IMR-90 (cell line): ENCODE results near the gene PDHB. TPM values are rescaled to one million over a fixed set of nuclear protein-coding genes. Genes with fewer than 3 reads are reported as not detected.

Source experiments
- ATAC-seq: fragments of 200-7000 bp; cut with Tn5 transposase; 2 replicates; pipeline ENCODE4 v1.9.1; 2020; ENCODE audit warnings: low read depth, mild to moderate bottlenecking, moderate library complexity
- BruUV-seq: library from RNA; stranded (reverse); fragments of 400-500 nt; replicated peaks from 2 replicates; lab custom pipeline; 2021; lab: Mats Ljungman, UMichigan
- CTCF ChIA-PET: fragments of 300-600 bp; formaldehyde crosslinking; extraction: SDS; loops from one replicate; lab custom pipeline; 2021; ENCODE audit warnings: antibody characterized with exemption; lab: Yijun Ruan, JAX
- POLR2A ChIA-PET: fragments of 300-600 bp; sonication (Branson Sonifier 250); formaldehyde crosslinking; loops from one replicate; lab custom pipeline; 2022; ENCODE audit warnings: antibody characterized with exemption; ENCODE audit not compliant: unreplicated experiment; lab: Charles Lee
- DNase-seq: peaks from one replicate; pipeline ENCODE4 v3.0.0; 2013
- H2AFZ ChIP-seq: replicated peaks from 2 replicates; pipeline ENCODE3; 2013; ENCODE audit warnings: low read length, mild to moderate bottlenecking; ENCODE audit not compliant: poor library complexity
- H2AK5ac ChIP-seq: 2 replicates; pipeline ENCODE4 v1.6.1; 2013; ENCODE audit warnings: low read depth, low read length, inconsistent platforms
- H2AK9ac ChIP-seq: replicated peaks from 2 replicates; pipeline ENCODE3; 2013; ENCODE audit warnings: mild to moderate bottlenecking, low read depth, low read length, moderate library complexity; ENCODE audit not compliant: poor library complexity
- H2BK120ac ChIP-seq: 2 replicates; pipeline ENCODE4 v1.6.1; 2013; ENCODE audit warnings: low read depth, low read length, inconsistent platforms
- H2BK15ac ChIP-seq: 3 replicates; pipeline ENCODE4 v1.6.1; 2013; ENCODE audit warnings: low read depth, low read length, inconsistent platforms
- H2BK20ac ChIP-seq: 2 replicates; pipeline ENCODE4 v1.6.1; 2013; ENCODE audit warnings: low read depth, mild to moderate bottlenecking, inconsistent platforms, low read length, moderate library complexity
- H2BK5ac ChIP-seq: 2 replicates; pipeline ENCODE4 v1.6.1; 2013; ENCODE audit warnings: mild to moderate bottlenecking, low read depth, low read length, inconsistent platforms; ENCODE audit not compliant: poor library complexity, severe bottlenecking
- H3K14ac ChIP-seq: replicated peaks from 2 replicates; pipeline ENCODE4 v1.6.1; 2013; ENCODE audit warnings: low read depth, low read length, inconsistent platforms
- H3K18ac ChIP-seq: 2 replicates; pipeline ENCODE4 v1.6.1; 2013; ENCODE audit warnings: low read depth, low read length, control low read depth
- H3K23ac ChIP-seq: 2 replicates; pipeline ENCODE4 v1.6.1; 2013; ENCODE audit warnings: low read depth, low read length, inconsistent platforms
- H3K27ac ChIP-seq: 2 replicates; pipeline ENCODE4 v1.5.1; 2013; ENCODE audit warnings: mild to moderate bottlenecking, control low read depth, low read length; ENCODE audit not compliant: insufficient read depth
- H3K27me3 ChIP-seq: 2 replicates; pipeline ENCODE4 v1.6.1; 2013; ENCODE audit warnings: low read length; ENCODE audit not compliant: control insufficient read depth, insufficient read depth
- H3K36me3 ChIP-seq: 2 replicates; pipeline ENCODE4 v1.6.1; 2013; ENCODE audit warnings: low read length, mixed read lengths; ENCODE audit not compliant: control insufficient read depth, insufficient read depth
- H3K4ac ChIP-seq: 2 replicates; pipeline ENCODE4 v1.6.1; 2013; ENCODE audit warnings: low read depth, low read length, inconsistent platforms
- H3K4me1 ChIP-seq: 2 replicates; pipeline ENCODE4 v1.6.1; 2013; ENCODE audit warnings: low read length, mixed read lengths; ENCODE audit not compliant: control insufficient read depth, insufficient read depth
- H3K4me2 ChIP-seq: 2 replicates; pipeline ENCODE4 v1.6.1; 2013; ENCODE audit warnings: low read depth, mild to moderate bottlenecking, control low read depth, low read length, moderate library complexity
- H3K4me3 ChIP-seq: 2 replicates; pipeline ENCODE4 v1.5.1; 2013; ENCODE audit warnings: low read depth, mild to moderate bottlenecking, control low read depth, low read length, moderate library complexity; ENCODE audit not compliant: insufficient read depth
- H3K56ac ChIP-seq: 2 replicates; pipeline ENCODE4 v1.6.1; 2013; ENCODE audit warnings: low read length, inconsistent platforms; ENCODE audit not compliant: insufficient read depth; ENCODE audit errors: extremely low read depth
- H3K79me1 ChIP-seq, 2 experiments: 2 replicates each; pipeline ENCODE4 v1.6.1; 2013; ENCODE audit warnings: low read length in 2 of 2, inconsistent platforms in 1 of 2, low read depth in 1 of 2
- H3K9ac ChIP-seq: 2 replicates; pipeline ENCODE4 v1.6.1; 2013; ENCODE audit warnings: low read depth, low read length, control low read depth
- H3K9me1 ChIP-seq: 2 replicates; pipeline ENCODE4 v1.6.1; 2013; ENCODE audit warnings: low read length, inconsistent platforms; ENCODE audit not compliant: insufficient read depth
- H3K9me3 ChIP-seq: 2 replicates; pipeline ENCODE4 v1.6.1; 2013; ENCODE audit warnings: low read length; ENCODE audit not compliant: control insufficient read depth, insufficient read depth
- H4K20me1 ChIP-seq: 2 replicates; pipeline ENCODE4 v1.6.1; 2013; ENCODE audit warnings: low read length, inconsistent platforms; ENCODE audit not compliant: insufficient read depth
- H4K5ac ChIP-seq: 2 replicates; pipeline ENCODE4 v1.6.1; 2013; ENCODE audit warnings: mild to moderate bottlenecking, low read depth, low read length, control low read depth
- H4K8ac ChIP-seq, 2 experiments: 2 replicates each; pipeline ENCODE4 v1.6.1; 2013; ENCODE audit warnings: low read depth in 2 of 2, low read length in 2 of 2, control low read depth in 1 of 2, inconsistent platforms in 1 of 2
- H4K91ac ChIP-seq: 2 replicates; pipeline ENCODE4 v1.6.1; 2013; ENCODE audit warnings: low read depth, low read length, inconsistent platforms; ENCODE audit not compliant: insufficient read depth
- NFE2L2 ChIP-seq: fragments of 150-350 bp; IDR thresholded peaks from 2 replicates; pipeline ENCODE4 v1.6.1; 2016; ENCODE audit warnings: low read depth, mild to moderate bottlenecking, low read length
- SMC3 ChIP-seq: fragments of 150-350 bp; IDR thresholded peaks from 2 replicates; pipeline ENCODE4 v1.6.1; 2016; ENCODE audit warnings: low read depth, mild to moderate bottlenecking, antibody characterized with exemption, low read length, moderate library complexity
- WGBS, 2 experiments: methylation state at CpG; one replicate each; pipeline versions ENCODE4 v1.1.5 to v1.1.7; 2013; ENCODE audit warnings: missing lambda C conversion rate in 2 of 2; ENCODE audit not compliant: insufficient read length in 1 of 2; ENCODE audit errors: extremely low coverage in 2 of 2; 5-methylcytosine and 5-hydroxymethylcytosine counted together
- dilution Hi-C: fragments of 300-500 bp; cut with HindIII; formaldehyde crosslinking; loops from one replicate; pipeline ENCODE4 v1.14.3; 2018; ENCODE audit warnings: low sequenced_read_pairs; ENCODE audit not compliant: unreplicated experiment
- in situ Hi-C: fragments of 300-500 bp; cut with MboI; formaldehyde crosslinking; loops from 3 replicates; pipeline ENCODE4 v1.14.3; 2019; ENCODE audit warnings: low sequenced_read_pairs, inconsistent platforms, mixed read lengths
- intact Hi-C: fragments of 100-400 bp; cut with micrococcal nuclease; formaldehyde crosslinking; loops from 2 replicates; pipeline ENCODE4 v1.10.0; 2022
- polyA plus RNA-seq, 3 experiments: library from polyadenylated mRNA; depleted of rRNA; stranded (reverse); fragments of >200 nt; gene quantifications; 2 replicates each; pipeline ENCODE4 v1.2.3, GENCODE V29; 2012; ENCODE audit warnings: low replicate concordance in 1 of 3
- total RNA-seq: library from RNA; depleted of rRNA; stranded (reverse); fragments of >200 nt; gene quantifications from 2 replicates; pipeline ENCODE4 v1.2.3, GENCODE V29; 2012
- TF ChIP-seq, protein P1 (sequence below): conservative IDR thresholded peaks from 2 replicates; pipeline ENCODE4 v1.5.1; 2012; ENCODE audit warnings: mild to moderate bottlenecking, low read depth, low read length, improper control_type of control experiment

The PDHB gene
- total and polyA plus RNA-seq, 2 of the 4 experiments (the other 2 are of a cell fraction): 69.2 to 73.5 TPM

DNA sequence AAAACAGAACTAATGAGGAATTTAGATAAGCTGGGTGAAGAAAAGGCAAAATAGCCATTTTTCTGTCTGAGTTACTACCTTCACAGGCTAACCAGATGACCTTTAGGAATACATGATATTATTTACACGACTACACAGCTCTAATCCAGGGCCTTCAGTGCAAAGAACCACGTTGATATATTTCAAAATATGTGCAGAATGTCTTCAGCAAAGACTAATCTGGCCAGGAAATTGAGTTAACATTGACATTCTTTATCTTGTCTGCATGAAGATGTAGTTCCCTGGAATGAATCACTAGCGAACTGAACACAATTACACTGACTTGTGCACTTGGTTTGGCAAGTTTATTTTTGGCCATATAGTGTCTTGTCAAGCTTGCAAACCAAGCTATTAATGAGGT, 41.5 kb downstream of the PDHB start:
- peak overlapping the region; percentile 50; the same call in 1 of the 2 replicates for H3K18ac ChIP-seq
- peak overlapping the region; percentile 64; the same call in 1 of the 2 replicates for H3K14ac ChIP-seq
- in situ Hi-C loops (no loop called here), dilution Hi-C loops (no loop called here), intact Hi-C loops (no loop called here)
- peaks cover 20% of the 10 kb centered on the region for H3K36me3 ChIP-seq
- no peaks in the 10 kb centered on the region for H3K9me3 ChIP-seq
- H2BK15ac ChIP-seq: no peak overlapping the region
- H4K8ac ChIP-seq: peak overlapping the region in 1 of 2 experiments; percentile 29; a peak in 1 of 4 replicates
- peak overlapping the region; percentile 6; the same call in 1 of the 2 replicates for H3K4ac ChIP-seq
- DNase-seq (no peak), ATAC-seq (no peak; the same call in 1 of the 2 replicates)
- no peak overlapping the region for H3K4me2 ChIP-seq
- BruUV-seq: no TSS peak
- no peak overlapping the region for H3K4me3 ChIP-seq
- no peaks in the 10 kb centered on the region for H3K27me3 ChIP-seq
- H2BK120ac ChIP-seq: peak overlapping the region; percentile 41; the same call in 1 of the 2 replicates
- no peak overlapping the region for H3K9ac ChIP-seq
- no peak overlapping the region; the same call in 1 of the 2 replicates for H4K91ac ChIP-seq
- ChIA-PET CTCF (interaction anchor here (0.6 kb wide), 1 partner anchor 20 kb away, joined by 3 read pairs; no protein-coding TSS in a partner anchor), POLR2A (interaction anchor here (0.5 kb wide), 1 partner anchor 59 kb away, joined by 3 read pairs; the partner anchor contains the start of gene PXK)
- H3K4me1 ChIP-seq: peaks cover 17% of the 10 kb centered on the region
- no peak overlapping the region for H2BK20ac ChIP-seq
- peak overlapping the region; percentile 25; the same call in 1 of the 2 replicates for H4K5ac ChIP-seq
- H2BK5ac ChIP-seq: peak overlapping the region; percentile 43
- TF ChIP-seq SMC3: no peak
- TF ChIP-seq, protein P1, sequence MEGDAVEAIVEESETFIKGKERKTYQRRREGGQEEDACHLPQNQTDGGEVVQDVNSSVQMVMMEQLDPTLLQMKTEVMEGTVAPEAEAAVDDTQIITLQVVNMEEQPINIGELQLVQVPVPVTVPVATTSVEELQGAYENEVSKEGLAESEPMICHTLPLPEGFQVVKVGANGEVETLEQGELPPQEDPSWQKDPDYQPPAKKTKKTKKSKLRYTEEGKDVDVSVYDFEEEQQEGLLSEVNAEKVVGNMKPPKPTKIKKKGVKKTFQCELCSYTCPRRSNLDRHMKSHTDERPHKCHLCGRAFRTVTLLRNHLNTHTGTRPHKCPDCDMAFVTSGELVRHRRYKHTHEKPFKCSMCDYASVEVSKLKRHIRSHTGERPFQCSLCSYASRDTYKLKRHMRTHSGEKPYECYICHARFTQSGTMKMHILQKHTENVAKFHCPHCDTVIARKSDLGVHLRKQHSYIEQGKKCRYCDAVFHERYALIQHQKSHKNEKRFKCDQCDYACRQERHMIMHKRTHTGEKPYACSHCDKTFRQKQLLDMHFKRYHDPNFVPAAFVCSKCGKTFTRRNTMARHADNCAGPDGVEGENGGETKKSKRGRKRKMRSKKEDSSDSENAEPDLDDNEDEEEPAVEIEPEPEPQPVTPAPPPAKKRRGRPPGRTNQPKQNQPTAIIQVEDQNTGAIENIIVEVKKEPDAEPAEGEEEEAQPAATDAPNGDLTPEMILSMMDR: no peak
- no peak for TF ChIP-seq NFE2L2
- H3K79me1 ChIP-seq: peaks cover 8 to 21% of the 10 kb centered on the region in 2 experiments
- no peak overlapping the region for H2AK9ac ChIP-seq
- H4K20me1 ChIP-seq: no peaks in the 10 kb centered on the region
- H3K56ac ChIP-seq: no peak overlapping the region
- no CpG with 5 or more reads among the region's 3 CpGs for WGBS, 2 experiments
- peak overlapping the region; percentile 5; the same call in 1 of the 2 replicates for H2AK5ac ChIP-seq
- peaks cover 12% of the 10 kb centered on the region for H3K9me1 ChIP-seq
- H3K23ac ChIP-seq: no peak overlapping the region
- H2AFZ ChIP-seq: no peak overlapping the region
- no peak overlapping the region for H3K27ac ChIP-seq
